ENCODE results near the gene EFNA5.

EFNA5 gene

GRCh38 chr5:107414802-107415201 lies 255.9 kb downstream of the EFNA5 start:
- no peak for DNase-seq

- no peak for DNase-seq
Measured at GRCh38 chr5:107413754-107414153, 257.0 kb downstream of the EFNA5 start.

- DNase-seq: no peak
Measured at GRCh38 chr5:107408564-107408963, 262.2 kb downstream of the EFNA5 start.

GRCh38 chr5:107407713-107408298 lies 262.9 kb downstream of the EFNA5 start:
- no peak for DNase-seq

- DNase-seq: no peak
Measured at GRCh38 chr5:107404595-107405374, 266.0 kb downstream of the EFNA5 start.

- DNase-seq: no peak
Measured at GRCh38 chr5:107403228-107403953, 267.3 kb downstream of the EFNA5 start.

- no peak for DNase-seq
Measured at GRCh38 chr5:107402434-107403227, 268.1 kb downstream of the EFNA5 start.

GRCh38 chr5:107401470-107402122 lies 269.1 kb downstream of the EFNA5 start:
- DNase-seq: no peak

- no peak for DNase-seq
Measured at GRCh38 chr5:107400328-107400727, 270.4 kb downstream of the EFNA5 start.

GRCh38 chr5:107398703-107399102 lies 272.0 kb downstream of the EFNA5 start:
- DNase-seq: no peak

GRCh38 chr5:107396351-107396690 lies 274.4 kb downstream of the EFNA5 start:
- DNase-seq: no peak

- no peak for DNase-seq
Measured at GRCh38 chr5:107395632-107396350, 274.9 kb downstream of the EFNA5 start.

GRCh38 chr5:107393851-107394250 lies 276.9 kb downstream of the EFNA5 start:
- DNase-seq: no peak

GRCh38 chr5:107391787-107392186 lies 278.9 kb downstream of the EFNA5 start:
- DNase-seq: no peak

GRCh38 chr5:107389775-107390148 lies 281.0 kb downstream of the EFNA5 start:
- peak; percentile 11 to 40 for DNase-seq

GRCh38 chr5:107389130-107389774 lies 281.5 kb downstream of the EFNA5 start:
- peak; percentile 62 to 63 for DNase-seq

- DNase-seq: peak in 1 of 2 donors; percentile 22
Measured at GRCh38 chr5:107388141-107388861, 282.4 kb downstream of the EFNA5 start.

GRCh38 chr5:107387526-107388140 lies 283.1 kb downstream of the EFNA5 start:
- no peak for DNase-seq

GRCh38 chr5:107385708-107386107 lies 285.0 kb downstream of the EFNA5 start:
- no peak for DNase-seq

GRCh38 chr5:107384256-107384655 lies 286.5 kb downstream of the EFNA5 start:
- DNase-seq: no peak

All from CD4-positive, alpha-beta T cell treated with Interleukin-4 for 1 hour (primary cell).